Activated CD4-positive, alpha-beta memory T cell treated with anti-CD3 and anti-CD28 coated beads, Interleukin-2, amount 10 ng/mL, durations not matched to agents 7 days and 5 days (primary cell): ENCODE data around the gene SLC22A2. TPM values are rescaled to one million over a fixed set of nuclear protein-coding genes. Genes with fewer than 3 reads are reported as not detected.
"Not testable (repeated sequence)": the region's sequence is repeated elsewhere in the genome, so short reads cannot be mapped to it uniquely, and the experiment has no call there.

Experiments used
- CTCF ChIA-PET: fragments of 350-600 bp; sonication (Branson Sonifier 250); formaldehyde crosslinking; loops from one replicate; lab custom pipeline; 2021; ENCODE audit warnings: antibody characterized with exemption, inconsistent platforms; lab: Charles Lee
- POLR2A ChIA-PET: fragments of 350-600 bp; sonication (Branson Sonifier 250); formaldehyde crosslinking; loops from one replicate; lab custom pipeline; 2021; ENCODE audit warnings: antibody characterized with exemption; lab: Charles Lee
- DNase-seq: peaks from one replicate; pipeline ENCODE4 v3.0.0-alpha.2; 2020
- H3K27ac Mint-ChIP-seq: one replicate; pipeline ENCODE4 v1.8.0; 2021; ENCODE audit warnings: mild to moderate bottlenecking, mixed read lengths
- H3K27me3 Mint-ChIP-seq: one replicate; pipeline ENCODE4 v1.8.0; 2021; ENCODE audit warnings: mixed read lengths
- H3K36me3 Mint-ChIP-seq: one replicate; pipeline ENCODE4 v1.8.0; 2021; ENCODE audit warnings: low read depth, mixed read lengths
- H3K4me1 Mint-ChIP-seq: one replicate; pipeline ENCODE4 v1.8.0; 2021; ENCODE audit warnings: mixed read lengths
- H3K4me3 Mint-ChIP-seq: one replicate; pipeline ENCODE4 v1.8.0; 2021; ENCODE audit warnings: mild to moderate bottlenecking, mixed read lengths
- H3K9me3 Mint-ChIP-seq: one replicate; pipeline ENCODE4 v1.8.0; 2021; ENCODE audit warnings: mixed read lengths
- total RNA-seq, 2 experiments: library from RNA; stranded (reverse); gene quantifications; one replicate each; pipeline ENCODE4 v1.2.3, GENCODE V29; 2021

SLC22A2 gene
- total RNA-seq: not detected

DNA sequence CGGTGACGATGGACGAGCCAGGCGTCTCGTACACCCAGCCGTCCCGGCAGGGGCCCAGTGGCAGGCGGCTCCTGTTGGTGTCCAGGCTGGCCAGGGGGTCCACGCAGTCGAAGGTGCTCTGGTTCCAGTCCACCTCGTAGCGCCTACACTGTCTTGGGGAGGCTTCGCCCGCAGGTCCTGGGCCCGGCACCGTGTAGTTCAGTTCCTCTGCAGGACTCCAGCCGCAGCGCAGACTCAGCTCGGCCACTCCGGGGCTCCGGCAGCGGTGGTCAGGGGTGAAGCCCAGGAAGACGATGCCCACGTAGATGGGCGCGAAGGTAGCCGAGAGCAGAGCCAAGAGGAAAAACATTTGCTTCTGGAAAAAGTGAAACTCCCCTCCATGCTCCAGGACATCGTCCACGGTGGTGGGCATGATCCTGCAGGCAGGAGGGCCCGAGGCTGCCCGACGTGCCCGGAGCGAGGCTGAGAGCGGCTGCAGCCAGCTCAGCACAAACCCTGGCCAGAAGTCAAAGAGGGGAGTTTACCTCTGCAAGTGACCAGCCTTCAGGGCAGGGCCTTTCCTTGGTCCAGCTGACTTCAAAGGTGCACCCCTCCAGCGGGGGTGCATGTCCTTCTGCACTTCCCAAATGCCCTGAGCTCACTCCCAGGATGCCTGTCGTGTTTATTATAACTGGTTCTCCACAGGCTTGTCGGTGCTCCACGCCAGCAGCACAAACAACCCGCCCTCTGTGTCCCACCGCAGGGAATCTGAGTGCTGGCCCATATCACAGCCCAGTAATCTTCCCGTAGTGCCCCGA, at the start of gene SLC22A2:
TSS of gene SLC22A2 (minus strand) at position 476 of the 797 bp plus-strand sequence. CDS start at position 412, 64 bp downstream.
- no peak within 1 kb of the TSS for H3K4me3 Mint-ChIP-seq
- ChIA-PET CTCF (no interaction called here), POLR2A (no interaction called here)
- no peak for DNase-seq
- peaks cover 3% of the 10 kb centered on the region for H3K27me3 Mint-ChIP-seq
- H3K27ac Mint-ChIP-seq: no peak within 1 kb of the TSS
- no peaks in the 10 kb centered on the region for H3K4me1 Mint-ChIP-seq
- no peaks in the 10 kb centered on the region for H3K36me3 Mint-ChIP-seq
- H3K9me3 Mint-ChIP-seq: no peaks in the 10 kb centered on the region

DNA sequence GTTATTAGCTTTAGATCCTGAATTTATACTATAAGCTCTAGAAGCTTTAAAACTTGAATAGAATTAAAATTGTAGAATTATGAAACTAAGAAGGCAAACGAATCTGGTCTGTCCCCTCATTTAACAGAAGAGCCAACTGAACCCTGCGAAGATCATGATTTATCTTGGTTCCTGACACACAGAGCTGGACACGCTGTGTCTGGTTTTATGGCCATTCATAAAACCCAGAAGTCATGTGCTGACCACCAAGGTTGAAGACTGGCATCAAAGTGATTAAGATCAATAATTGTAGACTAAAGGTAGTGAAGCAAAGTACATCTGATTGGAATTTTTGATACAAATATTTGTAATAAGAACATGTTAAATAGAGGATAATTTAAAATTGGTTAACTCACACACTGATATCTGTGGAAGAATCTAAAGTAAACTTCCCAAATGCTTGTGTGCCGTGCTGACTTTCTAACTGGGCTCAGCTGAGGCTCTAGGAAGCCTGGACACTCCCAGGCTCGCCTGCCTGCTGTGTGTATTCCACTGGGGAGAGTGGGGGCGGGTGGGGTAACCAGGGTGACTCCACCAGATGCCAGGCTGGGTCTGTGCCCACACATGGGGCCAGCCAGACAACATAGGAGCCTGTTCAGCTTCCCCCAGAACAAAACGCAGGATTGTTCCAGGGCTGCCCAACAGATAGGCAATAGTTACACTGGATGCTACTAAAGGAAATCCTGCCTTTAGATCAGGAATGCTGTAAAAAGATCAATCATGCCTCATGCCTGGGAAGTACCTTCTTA, 47.5 kb upstream of the SLC22A2 start:
- CTCF ChIA-PET: interaction anchor here (1.4 kb wide), 1 partner anchor 228 kb away, joined by 4 read pairs; no protein-coding TSS in a partner anchor
- no peak for DNase-seq
- Mint-ChIP-seq H3K27ac (no peak overlapping the region), H3K27me3 (peaks cover 2% of the 10 kb centered on the region), H3K9me3 (peaks cover 11% of the 10 kb centered on the region), H3K4me3 (no peak overlapping the region), H3K4me1 (no peaks in the 10 kb centered on the region), H3K36me3 (no peaks in the 10 kb centered on the region)
- POLR2A ChIA-PET: no interaction called here

DNA sequence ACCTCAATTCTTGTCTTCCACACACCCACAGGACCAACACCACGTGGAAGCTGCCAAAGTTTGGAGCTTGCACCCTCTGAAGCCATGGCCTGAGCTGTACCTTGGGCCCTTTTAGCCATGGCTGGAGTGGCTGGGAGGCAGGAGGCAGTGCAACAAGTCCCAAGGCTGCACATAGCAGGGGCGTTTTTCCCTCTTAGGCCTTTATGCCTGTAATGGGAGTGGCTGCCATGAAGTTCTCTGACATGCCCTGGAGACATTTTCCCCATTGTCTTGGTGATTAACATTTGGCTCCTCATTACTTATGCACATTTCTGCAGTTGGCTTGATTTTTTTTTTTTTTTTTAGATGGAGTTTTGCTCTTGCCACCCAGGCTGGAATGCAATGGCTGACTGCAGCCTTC, 45.2 kb upstream of the SLC22A2 start:
- Mint-ChIP-seq H3K27me3 (peaks cover 2% of the 10 kb centered on the region), H3K27ac (no peak overlapping the region), H3K4me3 (no peak overlapping the region), H3K4me1 (no peaks in the 10 kb centered on the region), H3K9me3 (peaks cover 7% of the 10 kb centered on the region), H3K36me3 (no peaks in the 10 kb centered on the region)
- ChIA-PET CTCF (interaction anchor here (1.0 kb wide), 1 partner anchor 152 kb away, joined by 3 read pairs; no protein-coding TSS in a partner anchor), POLR2A (no interaction called here)
- DNase-seq: no peak

DNA sequence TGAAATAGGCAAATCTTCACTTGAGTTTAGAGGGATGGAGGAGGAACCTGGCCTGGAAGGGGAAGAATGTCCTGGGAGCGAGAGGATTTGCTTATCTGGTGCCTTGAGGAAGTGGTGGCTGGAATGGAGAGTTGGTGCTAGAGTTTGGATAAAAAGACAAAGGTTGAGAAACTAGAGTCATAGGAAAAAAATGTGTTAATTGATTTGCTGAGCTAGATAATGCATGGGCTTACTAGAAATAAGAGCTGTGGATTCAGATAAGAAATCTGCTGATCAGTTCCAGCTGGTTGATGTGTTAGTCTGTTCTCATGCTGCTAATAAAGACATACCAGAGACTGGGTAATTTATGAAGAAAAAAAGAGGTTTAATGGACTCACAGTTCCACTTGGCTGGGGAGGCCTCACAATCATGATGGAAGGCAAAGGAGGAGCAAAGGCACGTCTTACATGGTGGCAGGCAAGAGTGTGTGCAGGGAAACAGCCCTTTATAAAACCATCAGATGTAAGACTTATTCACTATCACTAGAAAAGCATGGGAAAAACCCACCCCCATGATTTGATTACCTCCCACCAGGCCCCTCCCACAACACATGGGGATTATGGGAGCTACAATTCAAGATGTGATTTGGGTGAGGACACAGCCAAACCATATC, 43.9 kb upstream of the SLC22A2 start:
- H3K4me1 Mint-ChIP-seq, H3K9me3 Mint-ChIP-seq, H3K4me3 Mint-ChIP-seq, CTCF ChIA-PET, H3K27me3 Mint-ChIP-seq, H3K36me3 Mint-ChIP-seq, DNase-seq, POLR2A ChIA-PET, H3K27ac Mint-ChIP-seq: not testable (repeated sequence)

DNA sequence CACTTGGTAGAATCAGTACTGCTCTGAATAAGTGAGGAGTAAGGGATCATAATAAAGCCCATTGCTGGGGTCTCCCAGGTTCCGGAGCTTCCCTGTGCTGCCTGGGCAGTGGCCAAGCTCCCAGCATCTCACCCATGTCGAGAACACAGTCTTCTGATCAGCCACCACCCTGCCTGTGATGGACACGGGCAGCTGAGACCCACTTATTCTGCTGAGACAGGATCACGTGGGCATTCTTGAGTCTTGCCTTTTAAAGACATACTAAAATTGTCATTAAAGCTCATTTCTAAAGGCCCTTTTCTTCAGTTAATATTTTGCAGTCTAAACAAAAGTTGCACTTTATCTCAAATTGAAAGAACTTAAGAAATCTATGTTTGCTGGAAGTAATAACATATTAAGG, 42.7 kb upstream of the SLC22A2 start:
- CTCF ChIA-PET: no interaction called here
- Mint-ChIP-seq H3K36me3 (no peaks in the 10 kb centered on the region), H3K9me3 (peaks cover 7% of the 10 kb centered on the region), H3K4me1 (no peaks in the 10 kb centered on the region), H3K27me3 (no peaks in the 10 kb centered on the region), H3K4me3 (no peak overlapping the region), H3K27ac (no peak overlapping the region)
- POLR2A ChIA-PET: no interaction called here
- DNase-seq: no peak

DNA sequence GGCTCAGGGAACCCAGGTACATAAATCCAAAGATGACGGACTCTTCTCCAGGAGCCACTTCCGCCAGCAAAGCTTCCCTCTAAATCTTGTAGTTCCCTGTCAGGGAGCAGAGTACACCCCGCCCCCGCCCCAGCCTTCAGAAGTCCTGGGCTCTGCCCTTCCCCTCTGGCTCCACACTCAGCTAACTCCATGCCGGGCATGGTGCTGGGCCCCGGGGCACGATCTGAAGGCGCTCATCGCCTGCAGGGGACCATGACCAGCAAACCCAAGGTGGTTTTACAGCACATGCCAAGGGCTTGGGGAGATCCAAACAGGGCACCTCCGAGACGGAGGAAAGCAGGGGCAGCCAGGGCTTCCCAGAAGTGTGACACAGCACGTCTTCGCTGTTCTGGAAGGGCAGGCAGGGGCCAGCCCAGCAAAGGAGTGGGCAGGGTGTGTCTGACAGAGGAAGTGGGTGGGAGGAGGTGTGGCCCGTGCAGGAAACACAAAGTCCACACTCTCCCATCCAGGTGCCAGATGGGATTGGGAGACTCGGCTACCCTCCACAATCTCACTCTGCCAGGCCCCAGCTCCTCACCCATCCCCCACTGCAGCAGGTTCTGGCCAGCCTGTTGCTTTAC, 41.6 kb upstream of the SLC22A2 start:
- Mint-ChIP-seq H3K4me1 (no peaks in the 10 kb centered on the region), H3K27ac (no peak overlapping the region), H3K9me3 (peaks cover 7% of the 10 kb centered on the region), H3K4me3 (no peak overlapping the region), H3K27me3 (no peaks in the 10 kb centered on the region), H3K36me3 (no peaks in the 10 kb centered on the region)
- DNase-seq: no peak
- ChIA-PET POLR2A (no interaction called here), CTCF (no interaction called here)

DNA sequence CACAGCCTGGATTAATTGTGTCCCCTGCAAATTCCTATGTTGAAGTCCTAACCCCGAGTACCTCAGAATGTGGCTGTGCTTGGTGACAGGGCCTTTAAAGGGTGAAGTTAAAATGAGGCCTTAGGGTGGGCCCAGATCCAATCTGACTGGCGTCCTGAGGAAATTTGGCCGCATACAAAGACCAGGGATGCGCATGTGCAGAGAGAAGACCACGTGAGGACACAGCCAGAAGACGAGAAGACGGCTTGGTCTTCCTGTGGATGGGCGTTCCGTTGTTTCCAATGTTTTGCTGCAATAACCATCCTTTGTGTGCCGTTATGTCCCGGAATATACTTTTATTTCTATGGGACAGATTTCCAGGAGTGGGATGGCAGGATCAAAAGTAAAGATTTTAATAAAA, 40.9 kb upstream of the SLC22A2 start:
- H3K27me3 Mint-ChIP-seq: no peaks in the 10 kb centered on the region
- ChIA-PET CTCF (no interaction called here), POLR2A (no interaction called here)
- DNase-seq: no peak
- H3K4me1 Mint-ChIP-seq: no peaks in the 10 kb centered on the region
- no peak overlapping the region for H3K4me3 Mint-ChIP-seq
- H3K9me3 Mint-ChIP-seq: peaks cover 7% of the 10 kb centered on the region
- H3K36me3 Mint-ChIP-seq: no peaks in the 10 kb centered on the region
- H3K27ac Mint-ChIP-seq: no peak overlapping the region

DNA sequence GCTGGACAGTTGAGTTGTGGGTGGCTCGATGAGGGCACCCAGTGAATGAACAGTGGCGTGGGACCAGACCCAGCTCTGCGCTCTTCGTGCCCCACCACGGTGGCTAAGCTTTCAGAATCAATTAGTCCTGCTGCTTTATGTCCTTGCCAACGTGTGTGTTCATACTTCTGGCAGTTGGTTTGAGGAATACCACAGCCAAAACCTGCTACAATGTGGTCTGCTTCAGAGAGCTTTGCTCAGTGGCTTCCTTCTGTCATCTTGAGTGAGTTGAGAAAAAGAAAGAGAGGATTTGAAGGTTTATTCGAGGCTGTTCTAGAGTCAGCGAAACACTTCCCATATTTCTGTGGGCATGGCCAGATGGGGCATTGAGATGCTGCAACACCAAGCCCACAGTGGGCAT, 39.5 kb upstream of the SLC22A2 start:
- Mint-ChIP-seq H3K4me3 (no peak overlapping the region), H3K36me3 (no peaks in the 10 kb centered on the region), H3K27me3 (no peaks in the 10 kb centered on the region), H3K27ac (no peak overlapping the region), H3K4me1 (no peaks in the 10 kb centered on the region), H3K9me3 (peaks cover 7% of the 10 kb centered on the region)
- ChIA-PET POLR2A (no interaction called here), CTCF (no interaction called here)
- no peak for DNase-seq

DNA sequence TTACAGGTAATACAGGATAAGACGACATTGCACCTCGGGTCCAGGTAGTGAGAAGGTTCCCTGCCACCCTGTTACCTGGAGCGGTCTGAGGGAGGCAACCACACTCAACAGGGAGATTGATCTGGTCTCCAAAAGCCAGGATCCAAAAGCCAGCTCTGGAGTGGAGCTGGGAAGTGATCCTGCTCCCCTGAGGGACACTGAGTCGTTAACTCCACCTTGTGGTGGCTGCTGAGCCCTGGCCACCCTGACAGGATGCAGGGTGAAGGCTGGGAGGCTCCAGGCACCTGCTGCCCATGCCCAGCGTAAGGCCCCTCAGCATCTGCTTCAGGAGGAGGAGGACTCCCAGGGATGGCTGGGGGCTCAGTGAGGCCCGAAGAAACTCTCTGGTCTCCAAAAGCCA, 38.7 kb upstream of the SLC22A2 start:
- ChIA-PET POLR2A (no interaction called here), CTCF (no interaction called here)
- Mint-ChIP-seq H3K9me3 (peaks cover 7% of the 10 kb centered on the region), H3K4me1 (no peaks in the 10 kb centered on the region), H3K27me3 (no peaks in the 10 kb centered on the region), H3K36me3 (no peaks in the 10 kb centered on the region), H3K4me3 (no peak overlapping the region), H3K27ac (no peak overlapping the region)
- no peak for DNase-seq

DNA sequence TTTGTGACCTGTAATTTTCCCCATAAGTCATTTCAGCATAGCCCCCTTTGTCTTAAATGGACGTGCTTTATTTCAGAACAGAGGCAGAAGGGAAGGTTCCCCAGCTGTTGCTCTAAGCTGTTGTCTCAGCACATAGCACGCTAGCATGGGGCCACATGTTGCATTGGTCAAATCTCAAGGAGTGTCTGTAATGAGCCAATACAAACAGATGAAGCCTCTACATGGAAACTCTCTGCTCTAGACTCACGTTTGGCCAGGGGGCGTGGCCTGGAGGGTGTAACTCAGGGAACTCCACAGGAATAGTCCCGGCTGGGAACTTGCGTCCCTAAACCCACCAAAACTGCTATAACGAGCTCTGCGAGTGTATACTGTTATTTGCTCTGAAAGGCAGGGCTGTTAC, 35.2 kb upstream of the SLC22A2 start:
- H3K27me3 Mint-ChIP-seq: no peaks in the 10 kb centered on the region
- H3K4me1 Mint-ChIP-seq: no peaks in the 10 kb centered on the region
- CTCF ChIA-PET: no interaction called here
- no peak for DNase-seq
- no peaks in the 10 kb centered on the region for H3K36me3 Mint-ChIP-seq
- H3K27ac Mint-ChIP-seq: no peak overlapping the region
- H3K9me3 Mint-ChIP-seq: no peaks in the 10 kb centered on the region
- no peak overlapping the region for H3K4me3 Mint-ChIP-seq
- POLR2A ChIA-PET: no interaction called here

DNA sequence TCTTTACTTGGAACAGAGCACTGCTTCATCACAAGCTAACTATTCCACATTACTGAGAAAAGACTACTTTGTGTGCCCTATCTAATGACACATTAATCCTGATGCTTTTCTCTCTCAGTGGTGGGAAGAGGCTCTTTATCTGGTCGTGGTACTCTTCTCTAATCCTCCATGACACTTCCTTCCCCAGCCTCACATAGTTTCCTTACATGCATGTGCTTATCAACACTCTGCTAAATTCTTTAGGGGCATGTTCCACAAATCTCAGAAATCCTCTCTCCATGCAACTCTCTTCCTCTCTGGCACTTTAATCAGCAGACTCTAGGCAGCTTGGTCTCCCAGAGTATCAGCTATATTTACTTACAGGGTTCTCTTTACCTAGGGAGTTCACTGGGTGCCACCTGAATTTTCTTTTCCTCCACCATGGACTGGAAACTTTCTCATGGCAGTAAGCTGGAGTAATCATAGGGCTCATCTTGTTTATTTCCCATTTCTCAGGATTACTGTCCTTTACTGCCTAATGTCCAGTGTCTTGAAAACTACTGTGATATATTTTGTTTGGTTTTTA, 27.0 kb upstream of the SLC22A2 start:
- Mint-ChIP-seq H3K27ac (no peak overlapping the region), H3K4me1 (no peaks in the 10 kb centered on the region), H3K9me3 (no peaks in the 10 kb centered on the region), H3K36me3 (no peaks in the 10 kb centered on the region), H3K27me3 (peaks cover 9% of the 10 kb centered on the region), H3K4me3 (no peak overlapping the region)
- POLR2A ChIA-PET: no interaction called here
- CTCF ChIA-PET: no interaction called here
- DNase-seq: no peak

DNA sequence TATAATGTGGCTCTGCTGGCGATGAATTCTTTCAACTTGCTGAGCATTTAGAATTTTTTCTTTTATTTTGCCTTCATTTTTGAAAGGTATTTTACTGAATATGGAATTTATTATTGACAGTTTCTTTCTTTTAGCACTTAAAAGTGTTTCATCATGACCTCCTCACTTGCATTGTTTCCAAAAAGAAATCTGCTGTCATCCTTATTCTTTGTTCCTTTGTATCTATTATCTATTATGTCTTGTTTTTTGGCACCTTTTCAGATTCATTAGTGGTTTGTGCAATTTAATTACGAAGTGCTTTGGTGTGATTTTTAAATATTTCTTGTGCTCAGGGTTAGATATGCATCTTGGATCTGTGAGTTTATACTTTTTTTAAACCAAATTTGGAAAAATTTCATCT, 26.0 kb upstream of the SLC22A2 start:
- Mint-ChIP-seq H3K9me3 (no peaks in the 10 kb centered on the region), H3K4me3 (no peak overlapping the region), H3K27me3 (peaks cover 9% of the 10 kb centered on the region), H3K27ac (no peak overlapping the region), H3K36me3 (no peaks in the 10 kb centered on the region), H3K4me1 (no peaks in the 10 kb centered on the region)
- no peak for DNase-seq
- POLR2A ChIA-PET: no interaction called here
- CTCF ChIA-PET: no interaction called here

DNA sequence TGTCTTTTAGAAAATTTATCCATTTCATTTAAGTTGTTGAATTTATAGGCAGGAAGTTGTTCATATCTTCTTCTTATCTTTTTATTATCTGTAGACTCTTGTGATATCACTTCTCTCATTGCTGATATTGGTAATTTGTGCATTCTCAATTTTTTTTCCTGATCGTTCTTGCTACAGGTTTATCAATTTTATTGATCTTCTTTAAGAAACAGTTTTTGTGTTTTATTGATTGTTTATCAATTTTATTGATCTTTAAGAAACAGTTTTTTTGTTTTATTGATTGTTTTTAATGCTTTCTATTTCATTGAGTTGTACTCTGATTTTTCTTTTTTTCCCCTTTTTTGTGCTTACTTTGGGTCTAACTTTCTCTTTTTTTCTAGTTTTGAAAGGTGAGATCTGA, 23.8 kb upstream of the SLC22A2 start:
- Mint-ChIP-seq H3K27me3 (peaks cover 9% of the 10 kb centered on the region), H3K4me3 (no peak overlapping the region), H3K36me3 (no peaks in the 10 kb centered on the region), H3K4me1 (no peaks in the 10 kb centered on the region), H3K9me3 (no peaks in the 10 kb centered on the region), H3K27ac (no peak overlapping the region)
- CTCF ChIA-PET: no interaction called here
- POLR2A ChIA-PET: no interaction called here
- DNase-seq: no peak
